Astrocyte (in vitro differentiated cells and primary cell): ENCODE measurements around the gene FRA10AC1.

Experiments
- EZH2 ChIP-seq: IDR thresholded peaks from 2 replicates; pipeline ENCODE4 v1.6.1; 2012; ENCODE audit warnings: mild to moderate bottlenecking, low read length, inconsistent platforms; ENCODE audit not compliant: insufficient read depth
- TF ChIP-seq, protein P1 (sequence below): IDR thresholded peaks from 2 replicates; pipeline ENCODE4 v1.5.1; 2011; ENCODE audit warnings: low read depth, mild to moderate bottlenecking, inconsistent platforms, low read length, moderate library complexity; ENCODE audit not compliant: insufficient read depth

GRCh38 chr10:93715345-93715744 lies 13.0 kb upstream of the FRA10AC1 start:
- TF ChIP-seq, protein P1, sequence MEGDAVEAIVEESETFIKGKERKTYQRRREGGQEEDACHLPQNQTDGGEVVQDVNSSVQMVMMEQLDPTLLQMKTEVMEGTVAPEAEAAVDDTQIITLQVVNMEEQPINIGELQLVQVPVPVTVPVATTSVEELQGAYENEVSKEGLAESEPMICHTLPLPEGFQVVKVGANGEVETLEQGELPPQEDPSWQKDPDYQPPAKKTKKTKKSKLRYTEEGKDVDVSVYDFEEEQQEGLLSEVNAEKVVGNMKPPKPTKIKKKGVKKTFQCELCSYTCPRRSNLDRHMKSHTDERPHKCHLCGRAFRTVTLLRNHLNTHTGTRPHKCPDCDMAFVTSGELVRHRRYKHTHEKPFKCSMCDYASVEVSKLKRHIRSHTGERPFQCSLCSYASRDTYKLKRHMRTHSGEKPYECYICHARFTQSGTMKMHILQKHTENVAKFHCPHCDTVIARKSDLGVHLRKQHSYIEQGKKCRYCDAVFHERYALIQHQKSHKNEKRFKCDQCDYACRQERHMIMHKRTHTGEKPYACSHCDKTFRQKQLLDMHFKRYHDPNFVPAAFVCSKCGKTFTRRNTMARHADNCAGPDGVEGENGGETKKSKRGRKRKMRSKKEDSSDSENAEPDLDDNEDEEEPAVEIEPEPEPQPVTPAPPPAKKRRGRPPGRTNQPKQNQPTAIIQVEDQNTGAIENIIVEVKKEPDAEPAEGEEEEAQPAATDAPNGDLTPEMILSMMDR: no peak
- no peak for TF ChIP-seq EZH2
